Suppressor macrophage treated with lipopolysaccharide for 1 hour (primary cell): ENCODE results near the gene MEX3A.
"Not testable (repeated sequence)": the region's sequence is repeated elsewhere in the genome, so short reads cannot be mapped to it uniquely, and the experiment has no call there.

Experiments
- DNase-seq, 3 donors: peaks; one replicate each; pipeline ENCODE4 v3.0.0-alpha.2; 2020 to 2022

Gene MEX3A, protein sequence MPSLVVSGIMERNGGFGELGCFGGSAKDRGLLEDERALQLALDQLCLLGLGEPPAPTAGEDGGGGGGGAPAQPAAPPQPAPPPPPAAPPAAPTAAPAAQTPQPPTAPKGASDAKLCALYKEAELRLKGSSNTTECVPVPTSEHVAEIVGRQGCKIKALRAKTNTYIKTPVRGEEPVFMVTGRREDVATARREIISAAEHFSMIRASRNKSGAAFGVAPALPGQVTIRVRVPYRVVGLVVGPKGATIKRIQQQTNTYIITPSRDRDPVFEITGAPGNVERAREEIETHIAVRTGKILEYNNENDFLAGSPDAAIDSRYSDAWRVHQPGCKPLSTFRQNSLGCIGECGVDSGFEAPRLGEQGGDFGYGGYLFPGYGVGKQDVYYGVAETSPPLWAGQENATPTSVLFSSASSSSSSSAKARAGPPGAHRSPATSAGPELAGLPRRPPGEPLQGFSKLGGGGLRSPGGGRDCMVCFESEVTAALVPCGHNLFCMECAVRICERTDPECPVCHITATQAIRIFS

DNA sequence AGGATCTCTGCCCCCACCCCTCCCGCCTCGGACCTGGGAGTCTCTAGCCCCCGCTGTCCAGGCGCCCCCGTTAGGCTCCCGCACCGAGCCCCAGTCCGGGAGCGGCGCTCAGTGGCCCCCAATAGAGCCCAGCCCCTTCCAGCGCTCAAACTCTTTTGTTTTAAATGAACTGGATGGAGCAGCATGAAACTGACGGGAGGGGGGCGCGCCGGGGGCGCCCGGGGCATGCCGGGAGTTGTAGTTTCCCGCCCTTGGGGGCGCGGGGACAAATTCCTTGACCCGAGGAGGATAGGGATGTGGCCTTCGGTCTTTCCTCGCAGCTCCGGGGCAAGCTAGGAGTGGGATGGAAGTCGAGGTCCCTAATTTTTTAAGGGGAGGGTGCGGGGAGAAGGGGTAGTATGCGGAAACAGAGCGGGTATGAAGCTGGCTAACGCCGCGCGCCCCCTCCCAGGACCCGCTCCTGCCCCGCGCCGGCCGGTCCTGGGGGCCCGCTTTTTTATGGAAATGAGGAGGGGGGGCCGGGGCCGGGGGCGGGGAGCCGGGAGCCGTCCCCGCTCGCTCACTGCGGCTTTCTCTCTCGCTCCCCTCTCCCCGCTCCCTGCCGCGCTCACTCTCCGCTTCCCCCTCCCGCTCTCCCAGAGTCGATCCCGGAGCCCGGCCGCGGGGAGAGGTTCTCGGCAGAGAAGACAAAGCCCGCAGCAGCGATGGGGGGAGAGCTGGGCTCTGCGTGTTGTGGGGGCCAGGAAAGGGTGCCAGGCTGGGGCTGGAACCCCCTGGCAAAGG, at the start of gene MEX3A:
TSS of gene MEX3A (minus strand) at position 157 of the 783 bp plus-strand sequence. CDS start 467 bp downstream, outside the sequence.
- DNase-seq, result peak; percentile 60 to 83 (median 73)

- DNase-seq, result no peak
Measured at GRCh38 chr1:156130578-156130942, 48.3 kb upstream of the MEX3A start.

GRCh38 chr1:156129687-156130577, 47.7 kb upstream of the MEX3A start:
- DNase-seq, result peak; percentile 86 to 87 (median 87)

GRCh38 chr1:156128654-156129597, 46.7 kb upstream of the MEX3A start:
- DNase-seq, result peak; percentile 45 to 59 (median 50)

DNA sequence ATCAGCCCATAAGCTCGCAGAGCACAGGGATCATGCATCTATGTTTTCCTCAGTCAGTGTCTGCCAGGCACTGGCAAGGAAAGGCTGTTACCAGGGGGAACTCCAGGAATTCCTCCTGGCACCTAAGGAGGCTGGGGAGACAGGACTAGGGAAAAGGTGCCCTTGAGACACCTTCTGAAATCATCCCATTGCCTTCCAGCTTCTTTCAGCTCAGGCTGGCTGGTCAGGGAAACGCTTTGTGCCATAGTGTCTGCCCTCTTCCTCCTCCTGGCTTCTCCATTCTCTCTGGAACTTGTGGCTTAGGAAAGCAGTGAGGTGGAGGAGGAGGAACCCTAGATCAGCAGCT, 46.0 kb upstream of the MEX3A start:
- no peak for DNase-seq

- DNase-seq, result peak; percentile 91 to 95 (median 94)
Measured at GRCh38 chr1:156126630-156127534, 44.6 kb upstream of the MEX3A start.

DNA sequence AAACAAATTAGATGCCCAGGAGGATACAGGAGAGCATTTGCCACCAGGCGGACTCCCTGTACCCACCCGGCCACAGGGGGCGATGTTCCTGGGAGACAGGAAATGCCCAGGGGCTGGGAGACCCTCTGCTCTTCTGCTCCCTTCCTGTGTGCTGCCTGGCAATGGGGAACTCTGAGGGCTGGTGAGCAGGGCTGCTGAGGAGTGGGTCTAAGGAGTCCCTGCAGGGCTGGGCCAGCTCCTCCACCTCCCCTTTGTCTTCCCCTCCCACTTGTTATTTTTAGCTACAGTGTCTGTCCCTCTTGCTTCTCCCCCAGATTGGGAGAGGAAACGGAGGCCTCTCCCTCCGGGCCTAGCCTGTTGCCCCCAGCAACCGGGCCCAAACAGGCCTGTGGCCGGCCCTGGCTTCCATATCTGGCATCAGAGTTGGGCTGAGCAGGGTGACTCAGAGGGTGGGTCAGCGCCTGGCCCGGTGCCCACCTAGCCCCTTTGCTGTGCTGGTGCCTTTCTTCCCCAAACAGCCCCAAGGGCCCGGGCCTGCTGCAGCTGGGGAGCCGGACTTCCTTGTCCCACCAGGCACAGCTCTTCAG, 43.9 kb upstream of the MEX3A start:
- DNase-seq, result peak; percentile 89 to 95 (median 93)

- not testable (repeated sequence) for DNase-seq
Measured at GRCh38 chr1:156125544-156125943, 43.3 kb upstream of the MEX3A start.

DNA sequence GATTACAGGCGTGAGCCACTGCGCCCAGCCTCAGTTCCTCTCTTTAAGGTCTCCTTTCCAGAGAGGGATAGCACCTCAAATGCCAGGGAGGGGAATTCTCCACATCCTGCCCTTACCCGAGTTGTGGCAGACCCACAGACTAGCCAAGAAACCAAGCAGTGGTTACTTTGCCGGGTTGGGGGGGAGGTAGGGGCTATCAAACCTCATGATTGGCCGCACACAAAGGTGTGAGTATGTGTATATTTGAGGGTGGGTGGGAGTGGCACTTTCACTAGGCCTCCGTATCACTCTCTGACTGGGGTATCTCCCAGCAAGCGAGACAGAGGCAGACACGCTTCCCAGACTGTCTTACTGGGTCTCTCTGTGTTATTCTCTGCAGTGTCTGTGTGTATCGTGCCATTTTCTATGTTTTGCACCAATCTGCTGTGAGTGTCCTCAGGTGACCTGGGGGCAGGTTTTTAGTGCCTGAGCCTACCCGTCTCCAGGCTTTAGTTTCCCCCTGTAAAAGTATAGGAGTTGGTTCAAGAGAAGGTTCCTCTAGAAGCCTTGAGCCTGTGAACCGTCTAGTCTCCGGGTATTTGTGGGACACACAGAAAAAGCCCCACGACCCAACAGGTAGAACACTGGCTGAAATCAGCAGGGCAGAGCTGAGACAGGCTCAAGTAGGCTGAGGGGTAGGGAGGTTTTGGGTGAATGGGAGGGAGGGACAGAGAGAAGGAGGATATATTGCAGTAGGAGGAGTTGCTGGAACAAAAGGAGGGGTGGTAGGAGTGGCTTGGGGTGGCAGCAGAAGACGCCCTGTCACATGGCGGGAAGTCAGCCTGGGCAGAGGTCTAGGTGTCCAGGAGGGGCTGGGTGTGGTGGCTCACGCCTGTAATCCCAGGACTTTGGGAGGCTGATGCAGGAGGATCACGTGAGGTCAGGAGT, 42.6 kb upstream of the MEX3A start:
- peak in 2 of 3 donors; percentile 35 to 49 for DNase-seq

DNA sequence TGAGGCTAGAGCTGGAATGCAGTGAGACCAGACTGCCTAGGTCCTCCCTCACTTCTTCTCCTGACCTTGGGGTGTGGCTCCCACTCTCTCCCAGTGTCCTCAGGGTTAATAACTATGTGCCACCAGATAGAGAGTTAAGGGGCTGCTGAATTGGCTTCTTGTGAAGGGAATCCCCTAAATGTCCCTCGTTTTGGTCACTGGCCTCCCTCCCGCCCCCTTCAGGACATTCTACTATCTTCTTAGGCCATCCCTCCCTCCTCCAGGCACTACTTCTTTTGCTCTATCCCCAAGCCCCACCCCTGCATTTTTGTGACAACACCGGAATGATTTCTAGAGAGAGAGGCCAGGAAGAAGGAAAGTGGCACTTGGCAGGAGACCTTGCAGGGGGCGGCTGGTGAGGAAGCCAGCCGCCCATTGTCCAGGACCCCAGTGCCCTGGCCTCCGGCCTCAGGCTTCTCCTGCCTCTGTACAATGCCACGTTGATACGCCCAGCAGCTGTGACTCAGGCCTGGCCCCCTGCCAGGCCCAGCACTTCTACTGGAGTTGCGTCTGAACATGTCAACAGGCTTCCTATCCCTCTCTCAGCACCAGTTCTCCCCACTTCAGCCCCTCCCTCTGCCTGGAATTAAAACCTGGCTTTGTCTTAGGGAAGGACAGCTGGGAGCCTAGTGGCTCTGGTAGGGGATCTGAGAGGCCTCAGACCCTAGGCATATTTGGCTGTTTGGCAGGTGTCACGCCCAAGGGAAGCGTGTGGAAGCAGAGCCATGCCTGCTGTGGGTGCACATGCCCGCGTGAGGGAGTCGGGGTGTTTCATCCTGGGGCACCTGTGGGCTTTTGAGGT, 41.3 kb upstream of the MEX3A start:
- DNase-seq, result peak; percentile 92 to 95 (median 93)

DNA sequence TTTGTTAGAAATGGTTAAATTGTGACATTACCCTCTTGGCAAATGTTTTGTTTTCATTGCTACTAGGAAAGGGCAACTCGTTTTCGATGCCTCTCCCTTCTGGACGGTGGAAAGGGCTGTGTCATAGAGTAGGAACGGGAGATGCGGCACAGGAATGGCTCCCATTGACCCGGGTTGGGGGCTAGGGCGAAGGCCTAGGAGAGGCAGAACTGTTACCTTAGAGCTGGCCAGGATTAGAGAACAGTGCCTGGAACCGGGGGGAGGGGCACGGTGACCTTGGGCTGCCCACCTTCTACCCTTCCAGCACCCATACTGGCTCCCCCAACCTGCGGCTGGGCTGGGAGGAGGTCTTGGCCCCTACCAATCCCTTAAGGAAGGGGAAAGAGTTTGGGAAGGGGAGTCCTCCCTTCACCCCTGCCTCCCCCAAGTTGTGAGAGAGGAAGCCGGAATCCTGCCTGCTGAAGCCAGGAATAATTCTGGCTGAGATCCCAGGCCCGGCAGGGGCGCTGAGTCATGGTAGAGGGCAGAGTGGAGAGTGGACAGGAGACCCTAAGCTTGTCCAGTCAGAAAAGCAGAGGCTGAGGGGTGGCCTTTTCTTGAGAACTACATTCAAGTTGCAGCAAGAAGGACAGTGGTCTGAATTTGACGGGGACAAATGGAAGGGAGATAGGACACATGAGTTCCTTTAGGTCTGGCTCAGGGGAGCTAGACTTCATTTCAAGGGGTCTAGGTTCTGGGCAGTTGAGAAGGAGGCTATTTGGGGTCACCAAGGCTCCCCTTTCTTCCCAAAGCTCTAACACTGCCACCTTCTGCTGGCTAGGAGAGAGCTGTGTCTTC, 40.5 kb upstream of the MEX3A start:
- peak; percentile 31 to 69 (median 57) for DNase-seq

- DNase-seq, result no peak
Measured at GRCh38 chr1:156122086-156122485, 39.8 kb upstream of the MEX3A start.

DNA sequence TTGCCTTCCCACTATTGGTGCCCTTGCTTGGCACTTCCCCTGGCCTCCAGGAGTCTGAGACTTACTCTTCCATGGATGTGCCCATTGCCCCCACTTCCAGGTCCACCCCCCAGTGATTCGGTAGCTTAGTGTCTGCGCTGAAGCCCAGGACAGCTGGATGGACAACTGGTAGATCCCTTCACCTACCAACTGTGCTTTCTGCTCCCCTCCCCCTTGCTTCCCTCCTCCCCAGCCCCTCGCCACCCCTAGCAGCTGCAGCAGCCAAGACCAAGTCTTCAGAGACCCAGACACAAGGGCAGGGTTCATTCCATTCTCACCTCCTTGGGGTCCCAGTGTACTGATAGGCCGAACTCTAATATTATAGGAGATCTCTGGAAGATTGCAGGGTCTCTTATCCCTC, 39.2 kb upstream of the MEX3A start:
- DNase-seq, result no peak

DNA sequence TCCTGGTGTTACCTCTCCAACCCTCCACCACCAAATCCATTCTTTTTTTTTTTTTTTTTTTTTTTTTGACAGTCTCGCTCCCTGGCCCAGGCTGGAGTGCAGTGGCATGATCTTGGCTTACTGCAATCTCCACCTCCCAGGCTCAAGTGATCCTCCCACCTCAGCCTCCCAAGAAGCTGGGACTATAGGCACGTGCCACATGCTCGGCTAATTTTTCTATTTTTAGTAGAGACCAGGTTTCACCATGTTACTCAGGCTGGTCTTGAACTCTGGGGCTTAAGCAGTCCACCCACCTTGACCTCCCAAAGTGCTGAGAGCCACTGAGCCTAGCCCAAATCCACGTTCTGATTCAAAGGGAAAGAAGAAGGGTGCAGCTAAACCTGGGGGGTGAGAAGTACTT, 38.7 kb upstream of the MEX3A start:
- not testable (repeated sequence) for DNase-seq

DNA sequence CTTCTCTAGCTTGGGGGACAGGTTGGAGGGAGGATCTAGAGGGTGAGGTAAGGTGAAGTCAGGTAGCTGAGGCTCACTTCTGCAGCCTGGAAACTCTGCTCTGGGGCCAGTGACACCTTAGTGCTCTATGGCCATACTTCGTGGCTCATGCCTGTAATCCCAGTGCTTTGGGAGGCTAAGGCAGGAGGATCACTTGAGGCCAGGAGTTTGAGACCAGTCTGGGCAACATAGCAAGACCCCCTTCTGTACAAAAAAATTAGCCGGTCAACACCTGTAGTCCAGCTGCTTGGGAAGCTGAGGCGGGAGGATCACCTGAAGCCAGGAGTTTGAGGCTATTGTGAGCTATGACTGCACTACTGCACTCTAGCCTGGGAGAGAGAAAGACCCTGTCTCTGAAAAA, 38.1 kb upstream of the MEX3A start:
- no peak for DNase-seq

- peak; percentile 91 to 95 (median 94) for DNase-seq
Measured at GRCh38 chr1:156119503-156120209, 37.4 kb upstream of the MEX3A start.
